ENCODE data around the gene ADRA2B.

The ADRA2B gene

GRCh38 chr2:96103187-96103601, 13.2 kb downstream of the ADRA2B start:
- DNase-seq, result no peak

- DNase-seq, result no peak
Observed at GRCh38 chr2:96102596-96103186, 13.7 kb downstream of the ADRA2B start.

- no peak for DNase-seq
Observed at GRCh38 chr2:96100893-96101304, 15.5 kb downstream of the ADRA2B start.

- no peak for DNase-seq
Observed at GRCh38 chr2:96099861-96100798, 16.2 kb downstream of the ADRA2B start.

GRCh38 chr2:96098900-96099590, 17.3 kb downstream of the ADRA2B start:
- DNase-seq, result no peak

GRCh38 chr2:96097951-96098823, 18.2 kb downstream of the ADRA2B start:
- DNase-seq, result no peak

- no peak for DNase-seq
Observed at GRCh38 chr2:96097441-96097840, 18.9 kb downstream of the ADRA2B start.

GRCh38 chr2:96095116-96095636, 21.2 kb downstream of the ADRA2B start:
- DNase-seq, result no peak

GRCh38 chr2:96093528-96093927, 22.8 kb downstream of the ADRA2B start:
- DNase-seq, result no peak

- DNase-seq, result no peak
Observed at GRCh38 chr2:96092951-96093350, 23.4 kb downstream of the ADRA2B start.

GRCh38 chr2:96092573-96092877, 23.8 kb downstream of the ADRA2B start:
- no peak for DNase-seq

GRCh38 chr2:96091711-96092572, 24.4 kb downstream of the ADRA2B start:
- no peak for DNase-seq

GRCh38 chr2:96091141-96091710, 25.1 kb downstream of the ADRA2B start:
- no peak for DNase-seq

GRCh38 chr2:96090196-96090926, 26.0 kb downstream of the ADRA2B start:
- DNase-seq, result no peak

GRCh38 chr2:96089356-96090195, 26.8 kb downstream of the ADRA2B start:
- DNase-seq, result no peak

GRCh38 chr2:96088340-96089335, 27.7 kb downstream of the ADRA2B start:
- no peak for DNase-seq

GRCh38 chr2:96087130-96087529, 29.2 kb downstream of the ADRA2B start:
- DNase-seq, result no peak

Data from CD4-positive, alpha-beta T cell treated with Interleukin-10 for 1 hour (primary cell).